Loucy (cell line): ENCODE data around the gene DDX31.

Experiments used
- H2AFZ ChIP-seq: fragments of 200-600 bp; sonication (generic); 2 replicates; pipeline ENCODE4 v1.6.0; 2016; ENCODE audit warnings: antibody characterized with exemption, mild to moderate bottlenecking, low read length, moderate library complexity
- H3F3A ChIP-seq: fragments of 200-600 bp; 2 replicates; pipeline ENCODE4 v1.6.0; 2016; ENCODE audit warnings: antibody characterized with exemption, low read depth, mild to moderate bottlenecking
- H3K27me3 ChIP-seq: fragments of 200-600 bp; sonication (generic); 2 replicates; pipeline ENCODE4 v1.6.1; 2014; ENCODE audit warnings: low read length, mild to moderate bottlenecking; ENCODE audit not compliant: insufficient read depth, poor library complexity, severe bottlenecking
- H3K36me3 ChIP-seq: fragments of 200-600 bp; sonication (generic); 2 replicates; pipeline ENCODE4 v1.6.1; 2016; ENCODE audit warnings: low read length; ENCODE audit not compliant: insufficient read depth
- H3K4me1 ChIP-seq: fragments of 200-600 bp; sonication (generic); 2 replicates; pipeline ENCODE4 v1.5.1; 2014; ENCODE audit warnings: low read length, mild to moderate bottlenecking; ENCODE audit not compliant: insufficient read depth, poor library complexity, severe bottlenecking
- H3K4me2 ChIP-seq: fragments of 200-600 bp; sonication (generic); 2 replicates; pipeline ENCODE4 v1.6.0; 2014; ENCODE audit warnings: antibody characterized with exemption, low read length, low read depth, mild to moderate bottlenecking; ENCODE audit not compliant: poor library complexity, severe bottlenecking
- H3K4me3 ChIP-seq: fragments of 200-600 bp; sonication (generic); 2 replicates; pipeline ENCODE4 v1.5.1; 2014; ENCODE audit warnings: low read length, mild to moderate bottlenecking, mixed read lengths; ENCODE audit not compliant: poor library complexity, severe bottlenecking
- H3K79me2 ChIP-seq: fragments of 200-600 bp; sonication (generic); 2 replicates; pipeline ENCODE4 v1.6.1; 2014; ENCODE audit warnings: low read length; ENCODE audit not compliant: insufficient read depth
- H3K9ac ChIP-seq: fragments of 200-600 bp; sonication (generic); 2 replicates; pipeline ENCODE4 v1.6.0; 2014; ENCODE audit warnings: mild to moderate bottlenecking, low read depth, low read length, moderate library complexity; ENCODE audit not compliant: poor library complexity, severe bottlenecking
- H3K9me2 ChIP-seq: fragments of 200-600 bp; sonication (generic); replicated peaks from 2 replicates; pipeline ENCODE4 v1.6.1; 2016; ENCODE audit warnings: low read depth, low read length, mixed read lengths
- H3K9me3 ChIP-seq: fragments of 200-600 bp; sonication (generic); 2 replicates; pipeline ENCODE4 v1.6.1; 2014; ENCODE audit warnings: mild to moderate bottlenecking, antibody characterized with exemption, low read length, low read depth; ENCODE audit not compliant: insufficient read depth
- H4K20me1 ChIP-seq: fragments of 200-600 bp; sonication (generic); 2 replicates; pipeline ENCODE4 v1.6.0; 2014; ENCODE audit warnings: antibody characterized with exemption, low read length, mild to moderate bottlenecking; ENCODE audit not compliant: insufficient read depth, poor library complexity, severe bottlenecking
- CTCF ChIP-seq: fragments of 200-600 bp; sonication (generic); conservative IDR thresholded peaks from 2 replicates; pipeline ENCODE4 v1.5.1; 2014; ENCODE audit warnings: mild to moderate bottlenecking, antibody characterized with exemption, low read length
- EZH2phosphoT487 ChIP-seq: fragments of 200-600 bp; IDR thresholded peaks from 2 replicates; pipeline ENCODE4 v1.6.1; 2018; ENCODE audit warnings: antibody characterized with exemption, mild to moderate bottlenecking, moderate library complexity, borderline replicate concordance

DDX31 gene

DNA sequence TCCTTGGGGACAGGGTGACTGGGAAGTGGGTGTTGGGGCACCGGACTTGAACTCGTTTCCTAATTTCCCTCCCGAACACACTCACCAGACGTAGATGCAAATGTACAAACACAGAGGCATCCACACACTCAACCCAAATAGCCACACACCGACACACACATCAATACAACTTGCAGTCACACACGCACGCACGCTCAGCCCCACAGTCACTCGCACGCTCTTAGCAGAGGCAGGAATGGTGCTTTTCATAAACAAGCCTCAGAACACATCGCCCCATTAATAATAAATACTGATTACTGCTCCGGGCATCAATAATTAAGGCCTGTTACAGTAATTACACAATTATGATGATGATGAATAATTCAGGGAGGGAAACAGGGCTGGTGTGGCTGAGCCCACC is 81.7 kb downstream of the DDX31 start:
- no peaks in the 10 kb centered on the region for H3F3A ChIP-seq
- no peaks in the 10 kb centered on the region for H3K79me2 ChIP-seq
- H3K4me2 ChIP-seq = no peak overlapping the region
- no peaks in the 10 kb centered on the region for H3K9me3 ChIP-seq
- no peak overlapping the region for H2AFZ ChIP-seq
- H3K9me2 ChIP-seq = no peaks in the 10 kb centered on the region
- H3K36me3 ChIP-seq = no peaks in the 10 kb centered on the region; the same call in 1 of the 2 replicates
- no peaks in the 10 kb centered on the region for H3K4me1 ChIP-seq
- H3K4me3 ChIP-seq = no peak overlapping the region
- no peaks in the 10 kb centered on the region for H4K20me1 ChIP-seq
- H3K27me3 ChIP-seq = no peaks in the 10 kb centered on the region
- no peak overlapping the region for H3K9ac ChIP-seq
- TF ChIP-seq CTCF = no peak
- no peak for TF ChIP-seq EZH2phosphoT487

DNA sequence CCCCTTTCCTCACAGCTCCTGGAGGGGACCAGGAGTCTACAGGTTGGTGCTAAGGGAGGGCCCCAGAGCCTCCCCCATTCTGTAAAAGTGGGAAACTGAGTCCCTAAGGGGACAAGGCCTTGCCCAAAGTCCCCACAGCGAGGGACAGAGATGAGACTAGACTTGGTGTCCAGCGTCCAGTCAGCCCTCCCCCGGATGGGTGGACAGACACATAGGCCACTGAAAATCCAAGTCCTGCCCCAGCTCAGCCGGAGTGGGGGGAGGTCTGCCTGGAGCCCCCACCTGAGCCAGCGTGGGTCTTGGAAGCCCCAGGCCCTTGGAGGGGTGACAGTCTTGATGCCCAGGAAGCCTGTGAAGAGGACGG is 82.2 kb downstream of the DDX31 start:
- no peak overlapping the region for H3K4me2 ChIP-seq
- no peaks in the 10 kb centered on the region for H3F3A ChIP-seq
- no peaks in the 10 kb centered on the region for H3K9me3 ChIP-seq
- H2AFZ ChIP-seq = no peak overlapping the region
- H3K9me2 ChIP-seq = no peaks in the 10 kb centered on the region
- no peaks in the 10 kb centered on the region for H3K27me3 ChIP-seq
- no peak overlapping the region for H3K9ac ChIP-seq
- no peaks in the 10 kb centered on the region for H3K36me3 ChIP-seq
- H3K4me3 ChIP-seq = no peak overlapping the region
- no peaks in the 10 kb centered on the region for H3K79me2 ChIP-seq
- H3K4me1 ChIP-seq = no peaks in the 10 kb centered on the region
- H4K20me1 ChIP-seq = no peaks in the 10 kb centered on the region
- no peak for TF ChIP-seq CTCF
- no peak for TF ChIP-seq EZH2phosphoT487

- no peak overlapping the region for H3K9ac ChIP-seq
- no peak for TF ChIP-seq EZH2phosphoT487
- no peaks in the 10 kb centered on the region for H3K79me2 ChIP-seq
- no peaks in the 10 kb centered on the region for H4K20me1 ChIP-seq
- H3F3A ChIP-seq = no peaks in the 10 kb centered on the region
- H3K27me3 ChIP-seq = no peaks in the 10 kb centered on the region
- H3K36me3 ChIP-seq = no peaks in the 10 kb centered on the region
- H3K4me3 ChIP-seq = no peak overlapping the region
- no peaks in the 10 kb centered on the region for H3K4me1 ChIP-seq
- no peaks in the 10 kb centered on the region for H3K9me2 ChIP-seq
- H2AFZ ChIP-seq = no peak overlapping the region
- H3K9me3 ChIP-seq = no peaks in the 10 kb centered on the region
- H3K4me2 ChIP-seq = no peak overlapping the region
These were observed 82.8 kb downstream of the DDX31 start for GRCh38 chr9:132586830-132587591.
